ENCODE results near the gene KIF5C.

KIF5C gene

DNA sequence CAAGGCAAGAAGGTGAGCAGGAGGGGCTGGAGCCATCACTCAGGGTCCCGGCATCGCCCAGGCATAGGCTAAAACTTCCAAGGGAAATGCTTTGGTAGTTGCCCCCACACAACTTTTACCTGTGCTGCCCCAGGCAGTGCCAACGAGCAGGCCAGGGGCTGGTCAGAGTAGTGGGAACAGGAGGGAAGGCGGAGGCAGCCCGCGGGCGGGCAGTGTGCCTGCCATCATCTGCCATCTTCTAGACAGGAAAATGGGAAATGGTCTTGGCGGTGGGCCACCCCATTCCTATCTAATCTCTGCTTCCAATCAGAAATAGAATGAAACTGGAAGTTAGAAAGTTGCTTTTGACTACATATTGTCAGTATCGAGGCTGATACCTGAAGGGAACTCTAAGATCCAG is 137.5 kb downstream of the KIF5C start:
- in situ Hi-C loops (cut with MboI; ENCODE audit: low sequenced_read_pairs, unreplicated experiment), result no loop called here
- no peak for DNase-seq (ENCODE audit: low spot score)
- TF ChIP-seq, protein P1, sequence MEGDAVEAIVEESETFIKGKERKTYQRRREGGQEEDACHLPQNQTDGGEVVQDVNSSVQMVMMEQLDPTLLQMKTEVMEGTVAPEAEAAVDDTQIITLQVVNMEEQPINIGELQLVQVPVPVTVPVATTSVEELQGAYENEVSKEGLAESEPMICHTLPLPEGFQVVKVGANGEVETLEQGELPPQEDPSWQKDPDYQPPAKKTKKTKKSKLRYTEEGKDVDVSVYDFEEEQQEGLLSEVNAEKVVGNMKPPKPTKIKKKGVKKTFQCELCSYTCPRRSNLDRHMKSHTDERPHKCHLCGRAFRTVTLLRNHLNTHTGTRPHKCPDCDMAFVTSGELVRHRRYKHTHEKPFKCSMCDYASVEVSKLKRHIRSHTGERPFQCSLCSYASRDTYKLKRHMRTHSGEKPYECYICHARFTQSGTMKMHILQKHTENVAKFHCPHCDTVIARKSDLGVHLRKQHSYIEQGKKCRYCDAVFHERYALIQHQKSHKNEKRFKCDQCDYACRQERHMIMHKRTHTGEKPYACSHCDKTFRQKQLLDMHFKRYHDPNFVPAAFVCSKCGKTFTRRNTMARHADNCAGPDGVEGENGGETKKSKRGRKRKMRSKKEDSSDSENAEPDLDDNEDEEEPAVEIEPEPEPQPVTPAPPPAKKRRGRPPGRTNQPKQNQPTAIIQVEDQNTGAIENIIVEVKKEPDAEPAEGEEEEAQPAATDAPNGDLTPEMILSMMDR (IDR thresholded peaks at IDR 0.05; ENCODE audit: borderline replicate concordance, control extremely low read depth, extremely low read depth, insufficient read depth, missing control alignments), result no peak

DNA sequence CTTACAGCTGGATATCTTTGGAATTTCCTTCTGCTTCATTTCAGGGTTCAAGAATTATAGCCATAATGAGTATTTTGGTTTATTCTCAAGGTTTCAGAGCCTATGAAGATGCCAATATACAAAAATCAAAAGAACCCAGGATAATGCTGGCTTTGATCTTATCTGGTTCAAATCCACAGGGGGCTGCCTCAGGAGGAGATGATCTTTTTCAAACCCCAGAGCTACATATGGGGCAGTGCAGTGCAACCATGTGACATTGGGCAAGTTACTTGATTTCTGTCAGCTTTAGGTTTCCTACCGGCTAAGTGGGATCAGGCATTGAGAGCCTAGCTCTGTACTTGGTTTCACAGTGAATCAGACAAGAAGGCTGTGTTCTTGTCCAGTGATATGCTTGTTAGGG is 140.5 kb downstream of the KIF5C start:
- in situ Hi-C loops (cut with MboI; ENCODE audit: low sequenced_read_pairs, unreplicated experiment), result no loop called here
- TF ChIP-seq, protein P1 (IDR thresholded peaks at IDR 0.05; ENCODE audit: borderline replicate concordance, control extremely low read depth, extremely low read depth, insufficient read depth, missing control alignments), result no peak
- no peak for DNase-seq (ENCODE audit: low spot score)

DNA sequence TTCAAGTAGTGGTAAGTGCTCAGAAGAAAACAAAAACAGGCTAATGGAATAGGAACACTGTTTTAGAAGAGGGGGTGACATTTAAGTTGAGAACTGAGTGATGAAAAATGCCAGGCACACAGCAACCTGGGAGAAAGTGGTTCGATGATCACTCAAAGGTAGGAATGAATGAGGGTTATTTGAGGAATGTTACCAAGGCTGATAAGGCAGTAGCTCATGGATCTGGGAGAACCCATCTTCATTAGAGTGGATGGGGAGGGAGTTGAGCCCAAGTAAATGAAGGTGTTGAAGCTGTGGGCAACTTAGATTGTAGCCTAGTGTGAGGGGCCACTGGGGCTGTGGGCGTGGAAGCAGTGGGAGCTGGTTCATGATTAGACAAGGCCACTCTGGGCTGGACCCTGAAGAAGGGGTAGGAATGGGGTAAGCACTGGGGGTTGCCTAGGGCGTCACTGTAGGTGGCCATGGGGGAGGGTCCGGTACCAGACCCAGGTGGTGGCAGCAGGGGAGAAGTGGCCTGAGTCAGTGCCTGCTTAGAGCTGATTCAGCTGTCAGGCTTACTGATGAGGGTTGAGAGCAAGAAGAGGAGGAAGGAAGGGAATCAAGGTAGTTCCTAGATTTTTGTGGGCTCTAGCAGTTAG is 141.0 kb downstream of the KIF5C start:
- in situ Hi-C loops (cut with MboI; ENCODE audit: low sequenced_read_pairs, unreplicated experiment), result no loop called here
- TF ChIP-seq, protein P1 (IDR thresholded peaks at IDR 0.05; ENCODE audit: borderline replicate concordance, control extremely low read depth, extremely low read depth, insufficient read depth, missing control alignments), result no peak

DNA sequence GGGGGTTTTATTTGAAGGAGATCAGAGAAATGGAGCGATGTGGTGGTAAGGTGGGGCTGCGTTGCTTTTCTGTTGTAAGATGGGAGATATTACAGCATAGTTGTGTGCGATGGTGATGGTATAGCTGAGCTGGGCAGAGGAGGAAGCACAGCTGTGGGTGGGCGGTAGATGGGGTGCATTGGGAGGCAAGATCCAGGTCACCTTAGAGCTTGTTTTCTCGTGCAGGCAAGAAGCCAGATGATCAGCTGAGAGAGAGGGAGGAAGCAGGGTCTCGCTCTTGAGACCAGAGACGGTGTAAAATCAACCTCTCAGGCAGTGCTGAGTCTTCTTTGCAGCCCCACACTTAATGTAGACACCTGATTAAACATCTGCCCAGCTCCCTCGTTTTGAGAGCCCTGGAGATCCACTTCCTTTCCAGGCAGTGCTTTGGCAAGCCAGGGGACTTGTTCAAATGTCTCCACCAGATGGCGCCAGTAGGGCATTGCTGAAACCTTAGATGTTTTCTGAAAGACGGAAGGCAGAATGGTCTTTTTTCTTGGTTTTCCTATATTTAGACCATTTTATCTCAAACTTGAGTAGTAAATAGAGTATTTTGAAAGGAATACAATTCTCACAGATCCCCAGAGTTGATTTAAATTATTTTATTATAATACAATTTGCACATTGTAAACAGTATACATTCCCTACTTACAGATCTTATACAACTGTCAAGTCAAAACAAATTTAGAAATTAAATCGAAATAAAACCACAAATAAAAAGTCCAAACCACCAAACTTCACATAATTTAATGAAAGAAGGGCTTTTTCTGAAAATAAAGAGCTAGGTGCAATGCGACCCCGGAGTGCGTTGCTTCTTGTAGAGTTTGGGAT is 142.3 kb downstream of the KIF5C start:
- DNase-seq (ENCODE audit: low spot score), result peak; percentile 76
- TF ChIP-seq, protein P1 (IDR thresholded peaks at IDR 0.05; ENCODE audit: borderline replicate concordance, control extremely low read depth, extremely low read depth, insufficient read depth, missing control alignments), result peak; percentile 81
- in situ Hi-C loops (cut with MboI; ENCODE audit: low sequenced_read_pairs, unreplicated experiment), result no loop called here

More for the DNA sequence above, 141.0 kb downstream of the KIF5C start:
- DNase-seq (ENCODE audit: low spot score), result no peak

DNA sequence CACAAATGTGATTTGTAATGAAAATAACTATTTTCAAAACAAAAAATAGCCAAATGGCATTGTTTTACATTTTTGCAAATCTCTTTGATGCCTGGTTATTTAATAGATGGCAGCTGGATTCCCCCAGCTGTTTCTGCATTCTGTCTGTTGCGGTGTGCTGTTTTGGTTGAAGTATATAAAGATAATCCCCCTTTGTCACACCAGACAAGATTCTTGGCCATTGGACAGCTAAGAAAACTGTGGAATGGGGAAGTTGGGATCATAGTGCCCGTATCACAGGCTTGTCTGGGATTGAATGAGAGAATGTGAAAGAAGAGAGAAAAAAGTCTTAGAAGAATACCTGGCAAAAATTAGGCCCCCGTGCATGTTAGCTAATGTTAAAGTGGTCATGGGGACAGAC is 144.0 kb downstream of the KIF5C start:
- in situ Hi-C loops (cut with MboI; ENCODE audit: low sequenced_read_pairs, unreplicated experiment), result no loop called here
- TF ChIP-seq, protein P1 (IDR thresholded peaks at IDR 0.05; ENCODE audit: borderline replicate concordance, control extremely low read depth, extremely low read depth, insufficient read depth, missing control alignments), result no peak
- DNase-seq (ENCODE audit: low spot score), result no peak

DNA sequence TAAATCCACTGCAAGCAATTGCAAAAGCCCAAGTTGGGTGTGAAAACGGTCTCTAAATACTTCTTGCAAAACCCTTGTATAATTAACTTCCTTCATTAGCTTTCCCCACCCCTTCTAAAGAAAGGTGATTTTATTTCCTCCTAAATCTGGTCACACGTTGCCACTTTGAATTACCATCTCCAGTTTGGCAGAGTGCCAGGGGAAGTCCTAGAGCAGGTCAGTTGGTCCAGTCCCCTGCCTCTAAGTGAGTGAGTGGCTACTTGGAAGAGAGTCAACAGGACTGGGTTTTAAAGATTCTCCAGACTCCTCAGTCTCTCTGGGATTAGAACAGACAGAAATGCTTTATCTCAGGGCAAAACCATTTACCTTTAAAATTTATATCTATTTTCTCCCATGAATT is 144.7 kb downstream of the KIF5C start:
- TF ChIP-seq, protein P1 (IDR thresholded peaks at IDR 0.05; ENCODE audit: borderline replicate concordance, control extremely low read depth, extremely low read depth, insufficient read depth, missing control alignments), result no peak
- in situ Hi-C loops (cut with MboI; ENCODE audit: low sequenced_read_pairs, unreplicated experiment), result loop anchor here (10.0 kb wide), 2 partner anchors 295 to 545 kb away; no protein-coding TSS in a partner anchor
- DNase-seq (ENCODE audit: low spot score), result no peak
